ENCODE data around the gene C1QL4.
A peak's percentile ranks its signal among the peaks of the same experiment; 100 is the strongest.

The C1QL4 gene

GRCh38 chr12:49359671-49360070 is 22.7 kb upstream of the C1QL4 start:
- TF ChIP-seq POLR2A (IDR thresholded peaks at IDR 0.05; ENCODE audit: low read length) (no peak), GATA1 (IDR thresholded peaks at IDR 0.05; ENCODE audit: low read depth, low read length) (no peak)
- DNase-seq: no peak

GRCh38 chr12:49358483-49359141 is 21.6 kb upstream of the C1QL4 start:
- peak; percentile 78 to 87 for DNase-seq
- no peak for TF ChIP-seq POLR2A (IDR thresholded peaks at IDR 0.05; ENCODE audit: low read length)
- no peak for TF ChIP-seq GATA1 (IDR thresholded peaks at IDR 0.05; ENCODE audit: low read depth, low read length)

- TF ChIP-seq GATA1 (IDR thresholded peaks at IDR 0.05; ENCODE audit: low read depth, low read length) (no peak), POLR2A (IDR thresholded peaks at IDR 0.05; ENCODE audit: low read length) (no peak)
- peak; percentile 42 to 57 for DNase-seq
These were observed 20.2 kb upstream of the C1QL4 start for GRCh38 chr12:49357103-49357678.

GRCh38 chr12:49355913-49356312 is 18.9 kb upstream of the C1QL4 start:
- TF ChIP-seq GATA1 (IDR thresholded peaks at IDR 0.05; ENCODE audit: low read depth, low read length): no peak
- TF ChIP-seq POLR2A (IDR thresholded peaks at IDR 0.05; ENCODE audit: low read length): no peak

GRCh38 chr12:49352351-49352750 is 15.4 kb upstream of the C1QL4 start:
- no peak for DNase-seq
- no peak for TF ChIP-seq GATA1 (IDR thresholded peaks at IDR 0.05; ENCODE audit: low read depth, low read length)
- no peak for TF ChIP-seq POLR2A (IDR thresholded peaks at IDR 0.05; ENCODE audit: low read length)

More at GRCh38 chr12:49355913-49356312, 18.9 kb upstream of the C1QL4 start:
- DNase-seq: no peak

GRCh38 chr12:49349266-49349665 is 12.3 kb upstream of the C1QL4 start:
- TF ChIP-seq POLR2A (IDR thresholded peaks at IDR 0.05; ENCODE audit: low read length) (no peak), GATA1 (IDR thresholded peaks at IDR 0.05; ENCODE audit: low read depth, low read length) (no peak)
- no peak for DNase-seq

GRCh38 chr12:49348781-49349180 is 11.8 kb upstream of the C1QL4 start:
- no peak for DNase-seq
- no peak for TF ChIP-seq POLR2A (IDR thresholded peaks at IDR 0.05; ENCODE audit: low read length)
- TF ChIP-seq GATA1 (IDR thresholded peaks at IDR 0.05; ENCODE audit: low read depth, low read length): no peak

- DNase-seq: peak; percentile 63 to 79
- TF ChIP-seq POLR2A (IDR thresholded peaks at IDR 0.05; ENCODE audit: low read length): no peak
- TF ChIP-seq GATA1 (IDR thresholded peaks at IDR 0.05; ENCODE audit: low read depth, low read length): no peak
These were observed 10.6 kb upstream of the C1QL4 start for GRCh38 chr12:49347311-49348193.

GRCh38 chr12:49346659-49347310 is 9.8 kb upstream of the C1QL4 start, which contains the start of gene DNAJC22:
DNAJC22 (plus strand) TSS chr12:49346888; CDS start chr12:49348873, 1,985 bp downstream.
- peak; percentile 33 to 41 for DNase-seq
- no peak for TF ChIP-seq GATA1 (IDR thresholded peaks at IDR 0.05; ENCODE audit: low read depth, low read length)
- TF ChIP-seq POLR2A (IDR thresholded peaks at IDR 0.05; ENCODE audit: low read length): no peak

GRCh38 chr12:49345825-49346658 is 9.1 kb upstream of the C1QL4 start:
- no peak for DNase-seq

GRCh38 chr12:49345051-49345824 is 8.2 kb upstream of the C1QL4 start:
- TF ChIP-seq GATA1 (IDR thresholded peaks at IDR 0.05; ENCODE audit: low read depth, low read length) (no peak), POLR2A (IDR thresholded peaks at IDR 0.05; ENCODE audit: low read length) (no peak)
- no peak for DNase-seq

More at GRCh38 chr12:49345825-49346658, 9.1 kb upstream of the C1QL4 start:
- TF ChIP-seq POLR2A (IDR thresholded peaks at IDR 0.05; ENCODE audit: low read length) (no peak), GATA1 (IDR thresholded peaks at IDR 0.05; ENCODE audit: low read depth, low read length) (no peak)

- DNase-seq: no peak
- TF ChIP-seq POLR2A (IDR thresholded peaks at IDR 0.05; ENCODE audit: low read length): no peak
- no peak for TF ChIP-seq GATA1 (IDR thresholded peaks at IDR 0.05; ENCODE audit: low read depth, low read length)
These were observed 7.6 kb upstream of the C1QL4 start for GRCh38 chr12:49344486-49345050.

Measured in erythroblast (primary cell).